Right atrium auricular region (tissue), 2 donors: Measurements from ENCODE around the gene NOTCH1. TPM values are rescaled to one million over a fixed set of nuclear protein-coding genes. Genes with fewer than 3 reads are reported as not detected.

Experiments
- DNase-seq: peaks from one replicate; pipeline ENCODE4 v3.0.0-alpha.2; 2019; ENCODE audit warnings: low spot score
- H3K27ac ChIP-seq, 2 donors: fragments of 200-600 bp; sonication (generic); 1 replicate in 1 of 2; 2 replicates in 1 of 2; pipeline ENCODE4 v1.5.1; 2016 to 2019
- H3K27me3 ChIP-seq, 2 donors: fragments of 200-600 bp; sonication (generic); one replicate each; pipeline versions ENCODE4 v1.5.1 to v1.6.0; 2017 to 2019
- H3K36me3 ChIP-seq: fragments of 200-600 bp; sonication (generic); one replicate; pipeline ENCODE4 v1.5.1; 2016
- H3K4me1 ChIP-seq, 2 donors: fragments of 200-600 bp; sonication (generic); one replicate each; pipeline versions ENCODE4 v1.5.1 to v1.6.0; 2017 to 2019
- H3K4me3 ChIP-seq, 2 donors: fragments of 200-600 bp; sonication (generic); 1 replicate in 1 of 2; 2 replicates in 1 of 2; pipeline ENCODE4 v1.5.1; 2017 to 2019; ENCODE audit warnings: mild to moderate bottlenecking in 1 of 2, moderate library complexity in 1 of 2
- H3K9me3 ChIP-seq, 2 donors: fragments of 200-600 bp; sonication (generic); one replicate each; pipeline ENCODE4 v1.5.1; 2019
- total RNA-seq, 2 donors: library from RNA; depleted of rRNA; stranded (reverse); fragments of >200 nt; gene quantifications; one replicate each; pipeline ENCODE4 v1.1.0, GENCODE V29; 2016
- TF ChIP-seq, protein P1 (sequence below), 2 donors: fragments of 200-600 bp; sonication (generic); IDR thresholded peaks; one replicate each; pipeline ENCODE4 v1.5.1; 2019; ENCODE audit warnings: antibody characterized with exemption in 2 of 2

NOTCH1 gene
- total RNA-seq, 2 donors from 2014 or later, result 14.2 to 39.7 TPM

DNA sequence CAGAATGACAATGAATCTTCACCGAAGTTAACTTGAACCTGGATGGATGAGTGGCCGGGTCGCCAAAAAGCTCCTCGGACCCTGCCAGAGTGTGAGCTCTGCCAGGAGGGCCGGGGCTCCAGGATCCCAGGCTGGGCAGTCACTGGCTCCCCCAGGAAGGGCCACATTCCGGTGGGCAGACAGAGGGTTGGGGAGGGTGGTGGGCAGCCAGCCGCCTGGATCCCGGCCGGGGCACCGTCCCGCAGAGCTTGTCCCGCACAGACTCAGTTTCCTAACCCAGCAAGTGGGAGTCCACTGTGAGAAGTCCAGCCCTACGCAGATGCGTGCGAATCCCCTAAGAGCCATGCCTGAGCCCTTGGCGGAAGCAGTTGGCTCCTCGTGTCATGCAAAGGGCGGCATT lies 10.3 kb upstream of the NOTCH1 start:
- no peaks in the 10 kb centered on the region for H3K9me3 ChIP-seq
- TF ChIP-seq, protein P1, sequence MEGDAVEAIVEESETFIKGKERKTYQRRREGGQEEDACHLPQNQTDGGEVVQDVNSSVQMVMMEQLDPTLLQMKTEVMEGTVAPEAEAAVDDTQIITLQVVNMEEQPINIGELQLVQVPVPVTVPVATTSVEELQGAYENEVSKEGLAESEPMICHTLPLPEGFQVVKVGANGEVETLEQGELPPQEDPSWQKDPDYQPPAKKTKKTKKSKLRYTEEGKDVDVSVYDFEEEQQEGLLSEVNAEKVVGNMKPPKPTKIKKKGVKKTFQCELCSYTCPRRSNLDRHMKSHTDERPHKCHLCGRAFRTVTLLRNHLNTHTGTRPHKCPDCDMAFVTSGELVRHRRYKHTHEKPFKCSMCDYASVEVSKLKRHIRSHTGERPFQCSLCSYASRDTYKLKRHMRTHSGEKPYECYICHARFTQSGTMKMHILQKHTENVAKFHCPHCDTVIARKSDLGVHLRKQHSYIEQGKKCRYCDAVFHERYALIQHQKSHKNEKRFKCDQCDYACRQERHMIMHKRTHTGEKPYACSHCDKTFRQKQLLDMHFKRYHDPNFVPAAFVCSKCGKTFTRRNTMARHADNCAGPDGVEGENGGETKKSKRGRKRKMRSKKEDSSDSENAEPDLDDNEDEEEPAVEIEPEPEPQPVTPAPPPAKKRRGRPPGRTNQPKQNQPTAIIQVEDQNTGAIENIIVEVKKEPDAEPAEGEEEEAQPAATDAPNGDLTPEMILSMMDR (IDR thresholded peaks at IDR 0.05), result no peak
- H3K36me3 ChIP-seq, result no peaks in the 10 kb centered on the region
- H3K4me1 ChIP-seq, result peaks cover 0 to 16% of the 10 kb centered on the region in 2 donors
- DNase-seq, result no peak
- no peak overlapping the region for H3K4me3 ChIP-seq
- H3K27me3 ChIP-seq, result no peaks in the 10 kb centered on the region
- no peak overlapping the region for H3K27ac ChIP-seq

DNA sequence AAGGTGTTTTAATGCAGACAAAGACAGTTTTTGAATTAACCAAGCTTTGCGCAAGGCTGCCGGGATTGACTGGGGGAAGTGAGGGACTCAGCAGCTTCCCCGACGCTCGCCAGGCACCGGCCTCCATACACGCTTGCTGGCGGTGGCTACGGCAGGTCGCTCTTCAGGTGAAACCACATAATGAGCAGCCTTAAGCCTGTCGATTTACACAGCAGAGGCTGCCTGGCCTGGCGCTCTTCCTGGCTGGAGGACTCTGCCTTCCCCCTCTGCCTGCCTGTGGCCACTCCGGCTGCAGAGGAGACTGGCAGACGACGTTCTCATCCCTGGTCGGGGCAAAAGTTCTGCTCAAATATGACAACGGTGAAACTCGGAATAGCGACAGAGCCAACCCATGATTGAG lies 9.0 kb upstream of the NOTCH1 start:
- H3K27ac ChIP-seq, result no peak overlapping the region
- no peaks in the 10 kb centered on the region for H3K9me3 ChIP-seq
- H3K4me1 ChIP-seq, result peaks cover 0 to 22% of the 10 kb centered on the region in 2 donors
- TF ChIP-seq, protein P1 (IDR thresholded peaks at IDR 0.05), result no peak
- H3K36me3 ChIP-seq, result no peaks in the 10 kb centered on the region
- no peak overlapping the region for H3K4me3 ChIP-seq
- DNase-seq, result no peak
- no peaks in the 10 kb centered on the region for H3K27me3 ChIP-seq

DNA sequence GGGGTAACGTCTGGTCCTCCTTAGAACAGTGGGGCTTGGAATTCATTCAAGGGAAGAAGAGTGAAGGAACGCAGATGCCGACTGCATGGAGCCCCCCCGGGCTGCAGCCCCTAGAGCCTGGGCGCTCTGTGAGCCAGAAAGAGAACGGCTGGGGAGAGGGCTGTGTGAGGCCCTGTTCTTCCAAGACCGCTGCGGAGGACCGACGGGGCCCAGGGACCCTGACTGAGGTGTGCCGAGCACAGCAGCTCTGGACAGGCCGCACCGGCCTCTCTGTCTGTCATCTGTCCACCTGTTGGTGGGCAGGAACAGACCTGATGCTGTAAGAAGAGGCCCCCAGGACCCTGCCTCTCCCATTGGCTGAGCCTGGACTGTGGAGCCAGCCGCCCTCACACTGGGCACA lies 7.7 kb upstream of the NOTCH1 start:
- no peaks in the 10 kb centered on the region for H3K36me3 ChIP-seq
- no peak overlapping the region for H3K27ac ChIP-seq
- no peak for DNase-seq
- H3K4me3 ChIP-seq, result no peak overlapping the region
- TF ChIP-seq, protein P1 (IDR thresholded peaks at IDR 0.05), result no peak
- H3K27me3 ChIP-seq, result no peaks in the 10 kb centered on the region
- no peaks in the 10 kb centered on the region for H3K9me3 ChIP-seq
- H3K4me1 ChIP-seq, result peaks cover 0 to 22% of the 10 kb centered on the region in 2 donors

DNA sequence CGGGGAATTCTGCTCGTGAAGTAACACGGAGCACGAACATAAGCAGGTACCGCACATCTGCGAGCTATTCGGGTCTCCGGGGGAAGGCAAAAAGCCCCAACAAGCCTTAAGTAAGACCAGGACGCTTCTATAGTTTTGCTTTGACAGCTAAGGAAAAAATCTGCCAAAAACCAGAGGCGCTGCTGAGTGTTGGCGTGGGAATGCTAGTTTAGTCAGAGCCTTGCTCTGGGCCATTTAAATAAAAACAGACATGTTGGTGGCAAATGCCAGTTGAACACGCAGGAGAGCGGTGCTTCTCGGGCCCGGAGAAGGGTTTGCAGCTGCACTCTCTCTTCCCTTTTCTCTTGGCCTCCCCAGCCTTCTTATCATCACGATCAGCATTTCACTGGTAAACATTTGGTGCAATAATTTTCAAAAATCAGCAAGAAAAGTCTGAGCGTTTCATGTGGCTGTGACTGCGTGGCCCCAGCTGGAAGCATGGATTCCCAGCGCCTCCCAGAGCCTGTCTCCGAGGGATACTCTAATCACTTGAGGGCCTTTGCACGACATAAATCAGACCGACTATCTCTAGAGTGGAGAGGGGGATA lies 6.4 kb upstream of the NOTCH1 start:
- peak overlapping the region; percentile 47 to 51 for H3K27ac ChIP-seq
- H3K4me3 ChIP-seq, result no peak overlapping the region
- H3K4me1 ChIP-seq, result peaks cover 0 to 31% of the 10 kb centered on the region in 2 donors
- no peaks in the 10 kb centered on the region for H3K27me3 ChIP-seq
- H3K9me3 ChIP-seq, result no peaks in the 10 kb centered on the region
- H3K36me3 ChIP-seq, result no peaks in the 10 kb centered on the region
- DNase-seq, result no peak
- TF ChIP-seq, protein P1 (IDR thresholded peaks at IDR 0.05), result no peak

DNA sequence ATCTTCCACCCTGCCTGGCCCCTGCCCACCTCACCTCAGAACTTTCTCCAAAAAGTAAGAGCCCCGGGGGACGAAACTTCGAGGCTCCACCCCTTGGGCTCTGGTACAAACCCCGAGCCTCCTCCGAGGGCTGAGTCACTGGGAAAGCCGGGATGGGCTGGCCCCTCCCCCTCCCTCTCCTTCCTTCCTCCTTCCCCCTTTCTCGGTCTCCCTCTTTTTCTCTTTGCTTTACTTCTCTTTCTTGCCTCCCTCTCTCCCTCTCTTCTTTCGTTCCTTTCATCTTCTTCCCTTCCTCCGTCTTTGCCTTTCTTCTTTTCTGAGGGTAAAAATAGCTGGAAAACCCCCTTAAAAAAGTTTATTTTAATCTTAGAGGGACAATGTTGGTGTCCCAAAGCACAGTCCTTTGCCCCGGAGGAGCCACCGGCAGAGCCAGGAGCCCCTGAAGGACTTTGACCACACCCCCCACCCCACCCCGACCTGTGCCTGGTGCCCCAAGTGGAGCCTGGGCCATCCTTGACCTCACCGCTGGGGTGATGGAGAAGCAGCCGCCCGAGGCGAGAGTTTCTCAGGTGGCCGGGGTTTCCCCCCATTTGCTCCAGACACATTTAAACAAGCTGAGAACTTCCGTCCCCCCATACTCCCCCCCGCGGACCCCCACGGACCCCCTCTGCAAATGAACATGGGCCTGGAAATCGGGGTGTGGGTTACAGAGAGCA lies 5.7 kb upstream of the NOTCH1 start:
- Histone ChIP-seq H3K27me3 (no peaks in the 10 kb centered on the region), H3K4me3 (peak overlapping the region in 1 of 2 donors; percentile 22), H3K36me3 (no peaks in the 10 kb centered on the region), H3K27ac (peak overlapping the region; percentile 51 to 61), H3K9me3 (no peaks in the 10 kb centered on the region), H3K4me1 (peaks cover 0 to 38% of the 10 kb centered on the region in 2 donors)
- peak; percentile 85 for DNase-seq
- TF ChIP-seq, protein P1 (IDR thresholded peaks at IDR 0.05), result no peak
